Astrocyte (in vitro differentiated cells and primary cell): ENCODE measurements around the gene ZP3. TPM values are rescaled to one million over a fixed set of nuclear protein-coding genes. Genes with fewer than 3 reads are reported as not detected.
"Not testable (repeated sequence)": the region's sequence is repeated elsewhere in the genome, so short reads cannot be mapped to it uniquely, and the experiment has no call there.

Experiments used
- DNase-seq: peaks from one replicate; pipeline ENCODE4 v3.0.0-alpha.2; 2010; ENCODE audit warnings: low read depth
- FAIRE-seq: peaks from 2 replicates; lab custom pipeline; 2011; peaks lifted over from hg19 to GRCh38; lab: Jason Lieb, UNC
- H2AFZ ChIP-seq: 2 replicates; pipeline ENCODE4 v1.6.0; 2012; ENCODE audit warnings: low read depth, low read length, inconsistent platforms
- H3K27ac ChIP-seq: 2 replicates; pipeline ENCODE4 v1.5.1; 2011; ENCODE audit warnings: low read depth, low read length, inconsistent platforms
- H3K27me3 ChIP-seq: 2 replicates; pipeline ENCODE4 v1.6.0; 2011; ENCODE audit warnings: low read length, inconsistent platforms; ENCODE audit not compliant: insufficient read depth
- H3K36me3 ChIP-seq: 2 replicates; pipeline ENCODE4 v1.5.1; 2011; ENCODE audit warnings: low read length, inconsistent platforms; ENCODE audit not compliant: insufficient read depth
- H3K4me1 ChIP-seq: 2 replicates; pipeline ENCODE4 v1.5.1; 2011; ENCODE audit warnings: low read length, inconsistent platforms; ENCODE audit not compliant: insufficient read depth
- H3K4me2 ChIP-seq: 2 replicates; pipeline ENCODE4 v1.6.0; 2012; ENCODE audit warnings: low read length, inconsistent platforms
- H3K4me3 ChIP-seq: 2 replicates; pipeline ENCODE4 v1.5.1; 2011; ENCODE audit warnings: low read depth, mild to moderate bottlenecking, low read length, inconsistent platforms; ENCODE audit not compliant: insufficient read depth
- H3K79me2 ChIP-seq: 2 replicates; pipeline ENCODE4 v1.6.0; 2012; ENCODE audit warnings: mild to moderate bottlenecking, low read length, inconsistent platforms; ENCODE audit not compliant: insufficient read depth
- H3K9ac ChIP-seq: 2 replicates; pipeline ENCODE4 v1.6.0; 2012; ENCODE audit warnings: mild to moderate bottlenecking, low read length, inconsistent platforms
- H3K9me3 ChIP-seq: 2 replicates; pipeline ENCODE4 v1.5.1; 2012; ENCODE audit warnings: low read depth, mild to moderate bottlenecking, low read length, inconsistent platforms; ENCODE audit not compliant: insufficient read depth
- H4K20me1 ChIP-seq: 2 replicates; pipeline ENCODE4 v1.6.0; 2012; ENCODE audit warnings: low read length, inconsistent platforms; ENCODE audit not compliant: insufficient read depth
- H3K27ac Mint-ChIP-seq: one replicate; pipeline ENCODE4 v1.8.0; 2021; ENCODE audit warnings: mild to moderate bottlenecking, mixed read lengths; ENCODE audit not compliant: unreplicated experiment
- H3K27me3 Mint-ChIP-seq: one replicate; pipeline ENCODE4 v1.8.0; 2021; ENCODE audit warnings: low read depth, mixed read lengths; ENCODE audit not compliant: unreplicated experiment
- H3K36me3 Mint-ChIP-seq: one replicate; pipeline ENCODE4 v1.8.0; 2021; ENCODE audit warnings: low read depth, mixed read lengths; ENCODE audit not compliant: unreplicated experiment
- H3K4me1 Mint-ChIP-seq: one replicate; pipeline ENCODE4 v1.8.0; 2021; ENCODE audit warnings: low read depth, mixed read lengths; ENCODE audit not compliant: unreplicated experiment
- H3K4me3 Mint-ChIP-seq: one replicate; pipeline ENCODE4 v1.8.0; 2021; ENCODE audit warnings: mild to moderate bottlenecking, moderate library complexity, mixed read lengths; ENCODE audit not compliant: unreplicated experiment
- H3K9me3 Mint-ChIP-seq: one replicate; pipeline ENCODE4 v1.8.0; 2021; ENCODE audit warnings: mild to moderate bottlenecking, mixed read lengths; ENCODE audit not compliant: unreplicated experiment
- total RNA-seq: library from RNA; stranded (reverse); gene quantifications from 2 replicates; pipeline ENCODE4 v1.2.1, GENCODE V29; 2021

The ZP3 gene
- total RNA-seq, 1 donor from 2014 or later, result 2.6 TPM

- H3K4me2 ChIP-seq, H3K4me3 Mint-ChIP-seq, H3K9me3 ChIP-seq, DNase-seq, H3K27ac Mint-ChIP-seq, H3K36me3 Mint-ChIP-seq, H3K79me2 ChIP-seq, H3K27me3 Mint-ChIP-seq, H4K20me1 ChIP-seq, H3K27ac ChIP-seq, H3K9me3 Mint-ChIP-seq, H3K4me1 Mint-ChIP-seq, H3K4me3 ChIP-seq, H3K4me1 ChIP-seq, H2AFZ ChIP-seq, H3K9ac ChIP-seq, H3K36me3 ChIP-seq, FAIRE-seq, H3K27me3 ChIP-seq: not testable (repeated sequence)
Observed at GRCh38 chr7:76484456-76484855, 59.7 kb downstream of the ZP3 start.

GRCh38 chr7:76485822-76486610 is 61.3 kb downstream of the ZP3 start:
- not testable (repeated sequence) for H3K4me3 ChIP-seq, H3K9me3 Mint-ChIP-seq, H3K4me3 Mint-ChIP-seq, H3K4me2 ChIP-seq, H3K36me3 ChIP-seq, H3K36me3 Mint-ChIP-seq, DNase-seq, H4K20me1 ChIP-seq, H3K27ac Mint-ChIP-seq, H3K9ac ChIP-seq, H3K27me3 Mint-ChIP-seq, H3K79me2 ChIP-seq, H3K9me3 ChIP-seq, H3K27me3 ChIP-seq, H3K4me1 ChIP-seq, H3K27ac ChIP-seq, H3K4me1 Mint-ChIP-seq, FAIRE-seq, H2AFZ ChIP-seq

- not testable (repeated sequence) for H3K4me1 ChIP-seq, DNase-seq, H3K4me2 ChIP-seq, H3K36me3 ChIP-seq, H3K9me3 ChIP-seq, H3K36me3 Mint-ChIP-seq, H3K9ac ChIP-seq, H3K27me3 ChIP-seq, H4K20me1 ChIP-seq, H3K4me3 ChIP-seq, H3K4me1 Mint-ChIP-seq, H3K79me2 ChIP-seq, H3K9me3 Mint-ChIP-seq, H3K4me3 Mint-ChIP-seq, H2AFZ ChIP-seq, H3K27me3 Mint-ChIP-seq, FAIRE-seq, H3K27ac Mint-ChIP-seq, H3K27ac ChIP-seq
Observed at GRCh38 chr7:76486618-76487017, 61.9 kb downstream of the ZP3 start.

- H3K9me3 Mint-ChIP-seq, H3K9me3 ChIP-seq, H3K36me3 ChIP-seq, H3K4me2 ChIP-seq, H3K27me3 ChIP-seq, H3K27ac ChIP-seq, FAIRE-seq, H3K4me1 ChIP-seq, DNase-seq, H3K9ac ChIP-seq, H3K27ac Mint-ChIP-seq, H3K4me3 Mint-ChIP-seq, H2AFZ ChIP-seq, H3K27me3 Mint-ChIP-seq, H4K20me1 ChIP-seq, H3K4me1 Mint-ChIP-seq, H3K4me3 ChIP-seq, H3K36me3 Mint-ChIP-seq, H3K79me2 ChIP-seq: not testable (repeated sequence)
Observed at GRCh38 chr7:76487969-76488368, 63.2 kb downstream of the ZP3 start.

Other genes starting within 250 kb of the ZP3 start
- 1.7 and 2.7 TPM in 2 replicates for gene SRRM3, start 223.1 kb upstream of the ZP3 start, total RNA-seq
- gene HSPB1, start 122.3 kb upstream of the ZP3 start, total RNA-seq, result 933 and 1,069 TPM in 2 replicates
- gene YWHAG, start 66.0 kb upstream of the ZP3 start, total RNA-seq, result 344 and 351 TPM in 2 replicates
- gene SSC4D, start 15.3 kb upstream of the ZP3 start, total RNA-seq, result 6.0 and 7.4 TPM in 2 replicates
- 19.7 and 22.0 TPM in 2 replicates for gene DTX2, start 36.8 kb downstream of the ZP3 start, total RNA-seq
- 0.64 TPM in 1 of 2 replicates, not detected in the other for gene UPK3B, start 85.6 kb downstream of the ZP3 start, total RNA-seq
- gene SPDYE16, start 118.3 kb downstream of the ZP3 start, total RNA-seq, result not detected in 2 replicates
- 10.1 and 11.7 TPM in 2 replicates for gene POMZP3, start 202.3 kb downstream of the ZP3 start, total RNA-seq